IMR-90 (cell line): ENCODE measurements around the gene MROH2A.

ENCODE experiments used
- BHLHE40 ChIP-seq: fragments of 150-350 bp; IDR thresholded peaks from 2 replicates; pipeline ENCODE4 v1.6.1; 2016; ENCODE audit warnings: mild to moderate bottlenecking, low read depth, low read length
- CHD1 ChIP-seq: IDR thresholded peaks from 2 replicates; pipeline ENCODE4 v1.6.1; 2012; ENCODE audit warnings: low read depth, low read length, improper control_type of control experiment
- CTCF ChIP-seq: conservative IDR thresholded peaks from 2 replicates; pipeline ENCODE4 v1.5.1; 2012; ENCODE audit warnings: mild to moderate bottlenecking, low read depth, low read length, improper control_type of control experiment
- FOS ChIP-seq: fragments of 150-350 bp; IDR thresholded peaks from 2 replicates; pipeline ENCODE4 v1.6.1; 2016; ENCODE audit warnings: low read depth, low read length
- MAZ ChIP-seq: IDR thresholded peaks from 2 replicates; pipeline ENCODE4 v1.6.1; 2012; ENCODE audit warnings: low read depth, mild to moderate bottlenecking, low read length, improper control_type of control experiment, moderate library complexity, borderline replicate concordance
- MXI1 ChIP-seq: IDR thresholded peaks from 2 replicates; pipeline ENCODE4 v1.6.1; 2012; ENCODE audit warnings: low read depth, mild to moderate bottlenecking, low read length, moderate library complexity, borderline replicate concordance
- NFE2L2 ChIP-seq: fragments of 150-350 bp; IDR thresholded peaks from 2 replicates; pipeline ENCODE4 v1.6.1; 2016; ENCODE audit warnings: low read depth, mild to moderate bottlenecking, low read length
- POLR2A ChIP-seq: IDR thresholded peaks from 2 replicates; pipeline ENCODE4 v1.6.1; 2012; ENCODE audit warnings: mild to moderate bottlenecking, low read depth, low read length
- RAD21 ChIP-seq: IDR thresholded peaks from 2 replicates; pipeline ENCODE4 v1.6.1; 2012; ENCODE audit warnings: low read length, improper control_type of control experiment
- RCOR1 ChIP-seq: IDR thresholded peaks from 2 replicates; pipeline ENCODE4 v1.6.1; 2012; ENCODE audit warnings: mild to moderate bottlenecking, low read length, improper control_type of control experiment; ENCODE audit not compliant: insufficient replicate concordance
- RFX5 ChIP-seq: IDR thresholded peaks from 2 replicates; pipeline ENCODE4 v1.8.0; 2012; ENCODE audit warnings: low read depth, mild to moderate bottlenecking, low read length, moderate library complexity
- TF ChIP-seq, protein P1 (sequence below): fragments of 150-350 bp; IDR thresholded peaks from 2 replicates; pipeline ENCODE4 v1.6.1; 2016; ENCODE audit warnings: low read depth, mild to moderate bottlenecking, low read length, moderate library complexity, borderline replicate concordance

- TF ChIP-seq CTCF (no peak), MXI1 (no peak), POLR2A (no peak), RCOR1 (no peak), MAZ (no peak), RAD21 (no peak), BHLHE40 (no peak), RFX5 (no peak), CHD1 (no peak), FOS (no peak), NFE2L2 (no peak)
- TF ChIP-seq, protein P1, sequence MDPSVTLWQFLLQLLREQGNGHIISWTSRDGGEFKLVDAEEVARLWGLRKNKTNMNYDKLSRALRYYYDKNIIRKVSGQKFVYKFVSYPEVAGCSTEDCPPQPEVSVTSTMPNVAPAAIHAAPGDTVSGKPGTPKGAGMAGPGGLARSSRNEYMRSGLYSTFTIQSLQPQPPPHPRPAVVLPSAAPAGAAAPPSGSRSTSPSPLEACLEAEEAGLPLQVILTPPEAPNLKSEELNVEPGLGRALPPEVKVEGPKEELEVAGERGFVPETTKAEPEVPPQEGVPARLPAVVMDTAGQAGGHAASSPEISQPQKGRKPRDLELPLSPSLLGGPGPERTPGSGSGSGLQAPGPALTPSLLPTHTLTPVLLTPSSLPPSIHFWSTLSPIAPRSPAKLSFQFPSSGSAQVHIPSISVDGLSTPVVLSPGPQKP: no peak
These were observed 43.1 kb downstream of the MROH2A start for GRCh38 chr2:233821196-233821595.
